ENCODE results near the gene CUX1. TPM values are rescaled to one million over a fixed set of nuclear protein-coding genes. Genes with fewer than 3 reads are reported as not detected.

The CUX1 gene
- polyA plus RNA-seq, 3 donors from 2014 or later = 3.1 to 25.9 (median 12.5) TPM

GRCh38 chr7:101968720-101969466 lies 151.5 kb downstream of the CUX1 start:
- no peak overlapping the region for H3K4me3 Mint-ChIP-seq
- no peak overlapping the region for H3K27ac Mint-ChIP-seq
- DNase-seq = no peak
- peaks cover 10 to 13% of the 10 kb centered on the region in 2 donors for H3K4me1 Mint-ChIP-seq
- no peaks in the 10 kb centered on the region for H3K9me3 Mint-ChIP-seq
- H3K36me3 Mint-ChIP-seq = peaks cover 0 to 3% (median 0%) of the 10 kb centered on the region in 3 donors
- H3K27me3 Mint-ChIP-seq (ENCODE audit: low read depth in 3 of 3) = peaks cover 0 to 4% (median 1%) of the 10 kb centered on the region in 3 donors

- H3K4me1 Mint-ChIP-seq = peaks cover 3 to 10% of the 10 kb centered on the region in 2 donors
- H3K27me3 Mint-ChIP-seq (ENCODE audit: low read depth in 3 of 3) = peaks cover 0 to 4% (median 1%) of the 10 kb centered on the region in 3 donors
- DNase-seq = no peak
- peak overlapping the region in 1 of 5 donors; percentile 13 for H3K4me3 Mint-ChIP-seq
- H3K9me3 Mint-ChIP-seq = no peaks in the 10 kb centered on the region
- peaks cover 0 to 3% (median 0%) of the 10 kb centered on the region in 3 donors for H3K36me3 Mint-ChIP-seq
- H3K27ac Mint-ChIP-seq = peak overlapping the region in 1 of 6 donors; percentile 9
These were observed 152.7 kb downstream of the CUX1 start for GRCh38 chr7:101969997-101970585.

GRCh38 chr7:101970801-101971200 lies 153.4 kb downstream of the CUX1 start:
- Mint-ChIP-seq H3K36me3 (peaks cover 0 to 3% (median 0%) of the 10 kb centered on the region in 3 donors), H3K4me1 (peaks cover 4 to 10% of the 10 kb centered on the region in 2 donors), H3K9me3 (no peaks in the 10 kb centered on the region), H3K4me3 (no peak overlapping the region), H3K27me3 (ENCODE audit: low read depth in 3 of 3) (peaks cover 0 to 4% (median 1%) of the 10 kb centered on the region in 3 donors), H3K27ac (no peak overlapping the region)
- DNase-seq = no peak

GRCh38 chr7:101971457-101971856 lies 154.0 kb downstream of the CUX1 start:
- Mint-ChIP-seq H3K4me3 (no peak overlapping the region), H3K9me3 (no peaks in the 10 kb centered on the region), H3K27ac (no peak overlapping the region), H3K27me3 (ENCODE audit: low read depth in 3 of 3) (peaks cover 0 to 4% (median 1%) of the 10 kb centered on the region in 3 donors), H3K4me1 (peaks cover 4 to 13% of the 10 kb centered on the region in 2 donors), H3K36me3 (peaks cover 0 to 1% (median 0%) of the 10 kb centered on the region in 3 donors)
- no peak for DNase-seq

GRCh38 chr7:101972627-101973026 lies 155.2 kb downstream of the CUX1 start:
- H3K36me3 Mint-ChIP-seq = no peaks in the 10 kb centered on the region
- H3K27ac Mint-ChIP-seq = no peak overlapping the region
- no peak for DNase-seq
- H3K27me3 Mint-ChIP-seq (ENCODE audit: low read depth in 3 of 3) = peaks cover 0 to 4% (median 1%) of the 10 kb centered on the region in 3 donors
- H3K4me3 Mint-ChIP-seq = no peak overlapping the region
- no peaks in the 10 kb centered on the region for H3K9me3 Mint-ChIP-seq
- peaks cover 4 to 15% of the 10 kb centered on the region in 2 donors for H3K4me1 Mint-ChIP-seq

- Mint-ChIP-seq H3K27ac (no peak overlapping the region), H3K36me3 (no peaks in the 10 kb centered on the region), H3K9me3 (no peaks in the 10 kb centered on the region), H3K27me3 (ENCODE audit: low read depth in 3 of 3) (peaks cover 0 to 2% (median 1%) of the 10 kb centered on the region in 3 donors), H3K4me3 (no peak overlapping the region), H3K4me1 (peaks cover 4 to 15% of the 10 kb centered on the region in 2 donors)
- DNase-seq = no peak
These were observed 155.7 kb downstream of the CUX1 start for GRCh38 chr7:101973130-101973529.

- no peak for DNase-seq
- peaks cover 4 to 14% of the 10 kb centered on the region in 2 donors for H3K4me1 Mint-ChIP-seq
- H3K9me3 Mint-ChIP-seq = no peaks in the 10 kb centered on the region
- H3K4me3 Mint-ChIP-seq = no peak overlapping the region
- no peak overlapping the region for H3K27ac Mint-ChIP-seq
- peaks cover 0 to 5% (median 0%) of the 10 kb centered on the region in 3 donors for H3K36me3 Mint-ChIP-seq
- peaks cover 0 to 2% (median 1%) of the 10 kb centered on the region in 3 donors for H3K27me3 Mint-ChIP-seq (ENCODE audit: low read depth in 3 of 3)
These were observed 157.0 kb downstream of the CUX1 start for GRCh38 chr7:101974393-101974792.

GRCh38 chr7:101975046-101975445 lies 157.6 kb downstream of the CUX1 start:
- Mint-ChIP-seq H3K27me3 (ENCODE audit: low read depth in 3 of 3) (peaks cover 0 to 2% (median 1%) of the 10 kb centered on the region in 3 donors), H3K27ac (no peak overlapping the region), H3K36me3 (peaks cover 0 to 5% (median 0%) of the 10 kb centered on the region in 3 donors), H3K9me3 (no peaks in the 10 kb centered on the region), H3K4me1 (peaks cover 4 to 7% of the 10 kb centered on the region in 2 donors), H3K4me3 (no peak overlapping the region)
- no peak for DNase-seq

- Mint-ChIP-seq H3K4me3 (no peak overlapping the region), H3K36me3 (peaks cover 0 to 5% (median 0%) of the 10 kb centered on the region in 3 donors), H3K27ac (no peak overlapping the region), H3K27me3 (ENCODE audit: low read depth in 3 of 3) (peaks cover 0 to 1% (median 0%) of the 10 kb centered on the region in 3 donors), H3K9me3 (no peaks in the 10 kb centered on the region), H3K4me1 (peaks cover 6 to 13% of the 10 kb centered on the region in 2 donors)
- no peak for DNase-seq
These were observed 159.0 kb downstream of the CUX1 start for GRCh38 chr7:101976411-101976810.

GRCh38 chr7:101977249-101977648 lies 159.8 kb downstream of the CUX1 start:
- H3K4me3 Mint-ChIP-seq = no peak overlapping the region

GRCh38 chr7:101978683-101979082 lies 161.3 kb downstream of the CUX1 start:
- Mint-ChIP-seq H3K36me3 (peaks cover 0 to 8% (median 0%) of the 10 kb centered on the region in 3 donors), H3K27ac (peak overlapping the region in 1 of 6 donors; percentile 41), H3K4me1 (peaks cover 17 to 29% of the 10 kb centered on the region in 2 donors), H3K4me3 (no peak overlapping the region), H3K27me3 (ENCODE audit: low read depth in 3 of 3) (no peaks in the 10 kb centered on the region), H3K9me3 (no peaks in the 10 kb centered on the region)
- DNase-seq = no peak

More at GRCh38 chr7:101977249-101977648, 159.8 kb downstream of the CUX1 start:
- Mint-ChIP-seq H3K27me3 (ENCODE audit: low read depth in 3 of 3) (peaks cover 0 to 1% (median 0%) of the 10 kb centered on the region in 3 donors), H3K9me3 (no peaks in the 10 kb centered on the region), H3K4me1 (peaks cover 12 to 19% of the 10 kb centered on the region in 2 donors), H3K27ac (no peak overlapping the region), H3K36me3 (peaks cover 0 to 5% (median 0%) of the 10 kb centered on the region in 3 donors)
- no peak for DNase-seq

- Mint-ChIP-seq H3K4me3 (no peak overlapping the region), H3K4me1 (peaks cover 18 to 30% of the 10 kb centered on the region in 2 donors), H3K27me3 (ENCODE audit: low read depth in 3 of 3) (peaks cover 0 to 1% (median 0%) of the 10 kb centered on the region in 3 donors), H3K27ac (no peak overlapping the region), H3K36me3 (peaks cover 0 to 8% (median 0%) of the 10 kb centered on the region in 3 donors), H3K9me3 (no peaks in the 10 kb centered on the region)
- no peak for DNase-seq
These were observed 165.9 kb downstream of the CUX1 start for GRCh38 chr7:101983147-101983811.

GRCh38 chr7:101984133-101984879 lies 166.9 kb downstream of the CUX1 start:
- Mint-ChIP-seq H3K4me1 (peaks cover 21 to 34% of the 10 kb centered on the region in 2 donors), H3K4me3 (no peak overlapping the region), H3K27ac (no peak overlapping the region), H3K9me3 (peaks cover 0 to 2% (median 0%) of the 10 kb centered on the region in 6 donors), H3K36me3 (peaks cover 0 to 3% (median 0%) of the 10 kb centered on the region in 3 donors), H3K27me3 (ENCODE audit: low read depth in 3 of 3) (peaks cover 0 to 1% (median 0%) of the 10 kb centered on the region in 3 donors)
- no peak for DNase-seq

Data from immature natural killer cell (primary cell).